Natural killer cell (primary cell): ENCODE results near the gene KIFC3. TPM values are rescaled to one million over a fixed set of nuclear protein-coding genes. Genes with fewer than 3 reads are reported as not detected.

Source experiments
- ATAC-seq, 3 donors: fragments of 150-1000 bp in 2 of 3; fragments of 200-7000 bp in 1 of 3; cut with Tn5 transposase; 1 replicate in 1 of 3; 2 replicates in 2 of 3; pipeline ENCODE4 v1.10.0; 2021; ENCODE audit warnings: mild to moderate bottlenecking in 2 of 3, moderate library complexity in 2 of 3
- DNase-seq, 2 donors: peaks; one replicate each; pipeline versions ENCODE4 v3.0.0 to v3.0.0-alpha.2; 2013 to 2021; ENCODE audit warnings: mixed read lengths in 1 of 2
- H3K27ac ChIP-seq: one replicate; pipeline ENCODE4 v1.5.1; 2013; ENCODE audit warnings: mild to moderate bottlenecking, low read length
- H3K27me3 ChIP-seq: one replicate; pipeline ENCODE4 v1.6.1; 2013; ENCODE audit warnings: low read length; ENCODE audit not compliant: control insufficient read depth, insufficient read depth
- H3K36me3 ChIP-seq: one replicate; pipeline ENCODE4 v1.6.1; 2013; ENCODE audit warnings: low read length; ENCODE audit not compliant: control insufficient read depth, insufficient read depth
- H3K4me1 ChIP-seq: one replicate; pipeline ENCODE4 v1.6.1; 2013; ENCODE audit warnings: low read length; ENCODE audit not compliant: control insufficient read depth, insufficient read depth
- H3K4me3 ChIP-seq: one replicate; pipeline ENCODE4 v1.5.1; 2013; ENCODE audit warnings: low read length
- H3K9me3 ChIP-seq: one replicate; pipeline ENCODE4 v1.6.1; 2013; ENCODE audit warnings: low read length; ENCODE audit not compliant: control insufficient read depth, insufficient read depth
- H3K27ac Mint-ChIP-seq, 2 donors: one replicate each; pipeline ENCODE4 v1.8.0; 2022; ENCODE audit warnings: mild to moderate bottlenecking in 2 of 2, mixed read lengths in 2 of 2, moderate library complexity in 1 of 2
- H3K27me3 Mint-ChIP-seq, 2 donors: one replicate each; pipeline ENCODE4 v1.8.0; 2022; ENCODE audit warnings: low read depth in 2 of 2, mixed read lengths in 2 of 2
- H3K36me3 Mint-ChIP-seq: one replicate; pipeline ENCODE4 v1.8.0; 2022; ENCODE audit warnings: mixed read lengths
- H3K4me1 Mint-ChIP-seq, 2 donors: one replicate each; pipeline ENCODE4 v1.8.0; 2022; ENCODE audit warnings: mixed read lengths in 2 of 2
- H3K4me3 Mint-ChIP-seq: one replicate; pipeline ENCODE4 v1.8.0; 2022; ENCODE audit warnings: mild to moderate bottlenecking, moderate library complexity, mixed read lengths
- H3K9me3 Mint-ChIP-seq, 2 donors: one replicate each; pipeline ENCODE4 v1.8.0; 2022; ENCODE audit warnings: mixed read lengths in 2 of 2
- WGBS: methylation state at CpG from one replicate; pipeline ENCODE4 v1.1.7; 2013; ENCODE audit warnings: missing lambda C conversion rate; ENCODE audit not compliant: insufficient coverage; 5-methylcytosine and 5-hydroxymethylcytosine counted together
- intact Hi-C: fragments of 100-400 bp; cut with micrococcal nuclease; formaldehyde crosslinking; loops from one replicate; pipeline ENCODE4 v1.14.2; 2022
- total RNA-seq, 4 donors: library from RNA; stranded (reverse); fragments of 120-200 nt in 1 of 4; gene quantifications; one replicate each; pipeline versions ENCODE4 v1.2.3 to v1.2.4, GENCODE V29; 2013 to 2022
- TF ChIP-seq, protein P1 (sequence below): fragments of 200-600 bp; IDR thresholded peaks from one replicate; pipeline ENCODE4 v1.8.0; 2022; ENCODE audit warnings: antibody characterized with exemption

The KIFC3 gene
- total RNA-seq, 3 donors from 2014 or later (not counting 1 experiment from before 2014, with no cell fraction given) = 54.2 to 106 (median 84.9) TPM

GRCh38 chr16:57760357-57761160, 41.7 kb downstream of the KIFC3 start:
- no peaks in the 10 kb centered on the region for H3K27me3 ChIP-seq
- ATAC-seq = no peak
- intact Hi-C loops = no loop called here
- peaks cover 4% of the 10 kb centered on the region for H3K36me3 ChIP-seq
- DNase-seq = peak in 1 of 2 donors; percentile 14
- H3K4me1 ChIP-seq = peaks cover 26% of the 10 kb centered on the region
- no peaks in the 10 kb centered on the region for H3K36me3 Mint-ChIP-seq
- no peak overlapping the region for H3K27ac ChIP-seq
- H3K27ac Mint-ChIP-seq = peak overlapping the region in 1 of 2 donors; percentile 34
- no peaks in the 10 kb centered on the region for H3K9me3 Mint-ChIP-seq
- H3K4me1 Mint-ChIP-seq = peaks cover 4 to 20% of the 10 kb centered on the region in 2 donors
- 93% methylated on average over 40 of the region's 40 CpGs for whole genome bisulfite sequencing
- H3K9me3 ChIP-seq = no peaks in the 10 kb centered on the region
- TF ChIP-seq, protein P1, sequence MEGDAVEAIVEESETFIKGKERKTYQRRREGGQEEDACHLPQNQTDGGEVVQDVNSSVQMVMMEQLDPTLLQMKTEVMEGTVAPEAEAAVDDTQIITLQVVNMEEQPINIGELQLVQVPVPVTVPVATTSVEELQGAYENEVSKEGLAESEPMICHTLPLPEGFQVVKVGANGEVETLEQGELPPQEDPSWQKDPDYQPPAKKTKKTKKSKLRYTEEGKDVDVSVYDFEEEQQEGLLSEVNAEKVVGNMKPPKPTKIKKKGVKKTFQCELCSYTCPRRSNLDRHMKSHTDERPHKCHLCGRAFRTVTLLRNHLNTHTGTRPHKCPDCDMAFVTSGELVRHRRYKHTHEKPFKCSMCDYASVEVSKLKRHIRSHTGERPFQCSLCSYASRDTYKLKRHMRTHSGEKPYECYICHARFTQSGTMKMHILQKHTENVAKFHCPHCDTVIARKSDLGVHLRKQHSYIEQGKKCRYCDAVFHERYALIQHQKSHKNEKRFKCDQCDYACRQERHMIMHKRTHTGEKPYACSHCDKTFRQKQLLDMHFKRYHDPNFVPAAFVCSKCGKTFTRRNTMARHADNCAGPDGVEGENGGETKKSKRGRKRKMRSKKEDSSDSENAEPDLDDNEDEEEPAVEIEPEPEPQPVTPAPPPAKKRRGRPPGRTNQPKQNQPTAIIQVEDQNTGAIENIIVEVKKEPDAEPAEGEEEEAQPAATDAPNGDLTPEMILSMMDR = no peak
- no peaks in the 10 kb centered on the region for H3K27me3 Mint-ChIP-seq
- H3K4me3 ChIP-seq = no peak overlapping the region
- no peak overlapping the region for H3K4me3 Mint-ChIP-seq

DNA sequence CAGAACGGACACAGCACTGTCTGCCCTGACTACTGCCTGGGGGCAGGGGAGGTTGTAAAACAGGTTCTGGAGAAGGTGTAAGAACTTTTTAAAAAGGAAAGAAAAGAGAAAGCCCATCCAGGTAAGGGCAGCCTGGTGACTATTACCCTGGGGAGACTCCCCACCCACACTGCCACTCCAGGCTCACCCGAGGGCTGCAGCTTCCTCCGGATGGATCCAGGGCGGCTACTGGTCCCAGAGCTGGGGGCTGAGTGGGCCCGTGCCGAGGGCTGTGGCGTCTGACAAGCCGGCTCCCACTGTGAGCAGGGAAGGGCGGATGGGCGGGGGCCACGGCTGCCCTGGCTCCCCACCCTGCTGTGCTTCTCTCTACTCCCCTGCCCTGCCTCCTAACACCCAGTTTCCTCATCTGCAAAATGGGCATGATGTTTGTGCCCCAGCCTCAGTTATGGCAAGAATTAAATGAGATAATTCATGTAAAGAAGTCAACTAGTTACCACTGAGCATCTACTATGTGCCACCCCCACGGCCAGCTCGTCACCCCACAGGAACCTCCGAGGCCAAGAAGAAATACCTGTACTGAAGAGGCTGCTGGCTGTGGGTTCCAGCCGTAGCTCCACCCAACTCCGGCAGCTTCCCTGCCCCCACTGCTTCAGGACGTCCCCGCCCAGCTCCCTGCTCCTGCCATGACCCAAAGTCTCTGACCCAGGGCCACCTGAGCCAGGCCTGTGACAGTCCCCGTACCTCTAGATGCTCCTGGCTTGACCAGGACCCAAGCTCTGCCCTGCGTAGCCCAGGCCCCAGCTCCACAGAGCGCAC, 42.5 kb downstream of the KIFC3 start:
- peak overlapping the region; percentile 34 to 69 for H3K27ac Mint-ChIP-seq
- no peaks in the 10 kb centered on the region for H3K9me3 ChIP-seq
- H3K4me3 Mint-ChIP-seq = peak overlapping the region; percentile 25
- intact Hi-C loops = loop anchor here (5.0 kb wide), 2 partner anchors 43 to 138 kb away; partner anchors contain the start of gene KIFC3
- TF ChIP-seq, protein P1 = no peak
- H3K4me3 ChIP-seq = no peak overlapping the region
- H3K27me3 Mint-ChIP-seq = no peaks in the 10 kb centered on the region
- peaks cover 26% of the 10 kb centered on the region for H3K4me1 ChIP-seq
- ATAC-seq (no peak), DNase-seq (no peak)
- no peaks in the 10 kb centered on the region for H3K9me3 Mint-ChIP-seq
- H3K36me3 ChIP-seq = peaks cover 9% of the 10 kb centered on the region
- peaks cover 4 to 12% of the 10 kb centered on the region in 2 donors for H3K4me1 Mint-ChIP-seq
- 88% methylated on average over 20 of the region's 21 CpGs for WGBS
- H3K27me3 ChIP-seq = no peaks in the 10 kb centered on the region
- no peaks in the 10 kb centered on the region for H3K36me3 Mint-ChIP-seq
- H3K27ac ChIP-seq = peak overlapping the region; percentile 16

DNA sequence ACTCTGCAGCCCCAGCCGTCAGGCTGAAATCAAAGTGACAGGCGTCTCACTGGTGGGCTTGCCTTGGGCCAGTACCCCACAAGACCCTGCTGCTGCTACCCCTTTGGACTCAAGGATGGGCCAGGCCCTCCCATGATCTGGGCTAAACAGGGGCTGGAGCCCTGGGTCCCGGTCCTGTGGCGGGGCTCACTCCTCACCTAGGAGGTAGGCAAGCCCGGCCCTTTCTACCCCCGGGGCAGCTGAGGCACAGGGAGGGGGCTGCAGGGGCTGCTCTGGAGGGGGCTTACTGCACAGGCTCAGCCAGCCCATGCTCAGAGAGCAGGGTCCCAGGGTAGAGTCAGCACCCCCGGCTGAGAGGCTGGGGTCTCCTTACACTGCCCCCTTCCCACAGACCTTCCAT, 43.2 kb downstream of the KIFC3 start:
- DNase-seq (no peak), ATAC-seq (no peak)
- peaks cover 26% of the 10 kb centered on the region for H3K4me1 ChIP-seq
- H3K9me3 Mint-ChIP-seq = no peaks in the 10 kb centered on the region
- H3K36me3 Mint-ChIP-seq = no peaks in the 10 kb centered on the region
- peak overlapping the region; percentile 34 to 69 for H3K27ac Mint-ChIP-seq
- peaks cover 4 to 7% of the 10 kb centered on the region in 2 donors for H3K4me1 Mint-ChIP-seq
- 90% methylated on average over 7 of the region's 7 CpGs for WGBS
- H3K27me3 Mint-ChIP-seq = no peaks in the 10 kb centered on the region
- no peaks in the 10 kb centered on the region for H3K9me3 ChIP-seq
- intact Hi-C loops = loop anchor here (5.0 kb wide), 2 partner anchors 43 to 138 kb away; partner anchors contain the start of gene KIFC3
- peaks cover 9% of the 10 kb centered on the region for H3K36me3 ChIP-seq
- H3K27ac ChIP-seq = peak overlapping the region; percentile 16
- H3K27me3 ChIP-seq = no peaks in the 10 kb centered on the region
- TF ChIP-seq, protein P1 = no peak
- H3K4me3 ChIP-seq = no peak overlapping the region
- H3K4me3 Mint-ChIP-seq = no peak overlapping the region
